ENCODE data around the gene DIPK1C.

- TF ChIP-seq, protein P1, sequence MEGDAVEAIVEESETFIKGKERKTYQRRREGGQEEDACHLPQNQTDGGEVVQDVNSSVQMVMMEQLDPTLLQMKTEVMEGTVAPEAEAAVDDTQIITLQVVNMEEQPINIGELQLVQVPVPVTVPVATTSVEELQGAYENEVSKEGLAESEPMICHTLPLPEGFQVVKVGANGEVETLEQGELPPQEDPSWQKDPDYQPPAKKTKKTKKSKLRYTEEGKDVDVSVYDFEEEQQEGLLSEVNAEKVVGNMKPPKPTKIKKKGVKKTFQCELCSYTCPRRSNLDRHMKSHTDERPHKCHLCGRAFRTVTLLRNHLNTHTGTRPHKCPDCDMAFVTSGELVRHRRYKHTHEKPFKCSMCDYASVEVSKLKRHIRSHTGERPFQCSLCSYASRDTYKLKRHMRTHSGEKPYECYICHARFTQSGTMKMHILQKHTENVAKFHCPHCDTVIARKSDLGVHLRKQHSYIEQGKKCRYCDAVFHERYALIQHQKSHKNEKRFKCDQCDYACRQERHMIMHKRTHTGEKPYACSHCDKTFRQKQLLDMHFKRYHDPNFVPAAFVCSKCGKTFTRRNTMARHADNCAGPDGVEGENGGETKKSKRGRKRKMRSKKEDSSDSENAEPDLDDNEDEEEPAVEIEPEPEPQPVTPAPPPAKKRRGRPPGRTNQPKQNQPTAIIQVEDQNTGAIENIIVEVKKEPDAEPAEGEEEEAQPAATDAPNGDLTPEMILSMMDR (IDR thresholded peaks at IDR 0.05; ENCODE audit: insufficient read depth, low read depth, low read length) = no peak
- no peak for TF ChIP-seq EZH2 (IDR thresholded peaks at IDR 0.05; ENCODE audit: insufficient read depth, low read length)
These were observed 67.8 kb downstream of the DIPK1C start for GRCh38 chr18:74389171-74389927.

All from astrocyte (in vitro differentiated cells and primary cell).